HG03378 (cell line): ENCODE measurements around the gene CBLIF.
A peak's percentile ranks its signal among the peaks of the same experiment; 100 is the strongest.
"Not testable (repeated sequence)": the region's sequence is repeated elsewhere in the genome, so short reads cannot be mapped to it uniquely, and the experiment has no call there.

Experiments
- ATAC-seq: cut with Tn5 transposase; IDR thresholded peaks from one replicate; pipeline ENCODE4 v1.9.1; 2021; ENCODE audit warnings: mild to moderate bottlenecking, moderate library complexity; ENCODE audit not compliant: unreplicated experiment

The CBLIF gene

GRCh38 chr11:59848439-59848838 lies 3.1 kb upstream of the CBLIF start:
- not testable (repeated sequence) for ATAC-seq

GRCh38 chr11:59847626-59848025 lies 2.3 kb upstream of the CBLIF start:
- no peak for ATAC-seq

DNA sequence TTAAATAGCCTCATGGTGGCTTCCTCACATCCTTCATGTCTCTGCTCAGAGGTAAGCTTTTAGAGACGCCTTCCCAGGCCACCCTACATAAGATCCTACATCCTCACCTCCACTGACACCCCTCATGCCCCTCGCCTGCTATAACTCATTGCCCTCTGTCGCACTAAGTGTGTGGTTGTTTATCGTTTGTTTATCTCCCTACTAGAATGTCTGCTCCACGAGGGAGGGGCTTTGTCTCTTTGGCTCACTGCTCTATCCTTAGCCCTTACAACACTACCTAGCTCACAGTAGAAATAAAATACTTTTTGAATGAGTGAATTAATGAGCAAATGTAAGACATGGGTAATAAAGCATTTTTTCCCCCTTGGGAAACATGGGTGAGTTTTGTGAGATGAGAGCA lies 1.3 kb upstream of the CBLIF start:
- no peak for ATAC-seq

DNA sequence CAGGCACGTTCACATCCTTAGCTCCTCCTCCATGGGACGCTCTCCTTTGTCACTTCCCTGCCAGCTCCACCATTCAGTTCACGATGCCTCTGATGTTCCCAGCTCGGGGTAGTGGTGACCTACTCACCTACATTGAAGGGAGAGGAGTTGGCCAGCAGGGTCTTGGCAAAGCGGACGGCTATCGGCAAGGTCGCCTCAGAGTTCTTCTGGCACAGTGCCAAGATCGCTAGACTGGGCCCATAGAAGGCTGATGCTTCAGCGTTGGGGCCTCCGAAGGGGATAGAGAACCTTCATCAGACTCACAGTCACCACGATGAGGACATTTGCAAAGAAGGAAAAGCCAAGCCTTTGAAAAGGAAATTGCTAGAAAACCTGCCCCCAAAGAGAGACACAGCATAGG lies 3.0 kb downstream of the CBLIF start:
- ATAC-seq: no peak

DNA sequence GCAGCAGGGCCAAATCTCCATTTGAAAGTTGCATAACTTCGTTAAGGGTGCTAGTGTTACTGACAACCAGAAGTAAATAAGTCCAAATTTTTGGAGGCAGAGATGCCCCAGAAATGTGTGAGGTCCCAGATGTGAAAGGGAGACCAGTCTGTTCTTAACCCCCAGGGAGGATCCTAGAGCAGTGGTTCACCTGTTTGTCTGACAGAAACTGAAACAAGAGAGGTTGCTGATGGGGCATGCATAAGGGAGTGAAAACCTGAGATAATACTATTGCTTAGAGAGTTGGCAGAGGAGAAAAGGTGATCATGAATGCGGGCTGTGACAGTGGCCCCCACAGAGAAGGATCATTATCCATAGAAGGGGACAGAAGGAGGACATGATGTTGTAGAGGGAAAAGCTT lies 3.8 kb downstream of the CBLIF start:
- ATAC-seq: peak; percentile 80

DNA sequence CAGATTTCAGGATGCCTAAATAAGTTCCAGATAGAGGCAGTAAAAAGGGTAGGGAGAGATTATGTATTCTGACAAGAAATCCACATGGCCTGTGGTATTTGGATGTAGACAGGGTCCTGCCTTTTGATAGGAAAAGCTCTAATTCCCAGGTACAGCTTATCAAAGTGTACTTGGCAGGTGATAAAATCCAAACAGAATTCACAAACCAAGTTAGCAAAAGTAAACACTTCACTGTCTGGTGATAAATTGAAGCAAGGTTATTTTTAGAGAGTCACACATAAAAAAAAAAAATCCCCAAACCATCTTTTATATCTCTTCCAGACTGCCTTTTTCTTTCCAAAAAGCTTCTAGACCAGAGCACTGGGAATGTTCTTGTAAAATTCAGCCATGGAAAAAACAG lies 5.7 kb downstream of the CBLIF start:
- no peak for ATAC-seq

DNA sequence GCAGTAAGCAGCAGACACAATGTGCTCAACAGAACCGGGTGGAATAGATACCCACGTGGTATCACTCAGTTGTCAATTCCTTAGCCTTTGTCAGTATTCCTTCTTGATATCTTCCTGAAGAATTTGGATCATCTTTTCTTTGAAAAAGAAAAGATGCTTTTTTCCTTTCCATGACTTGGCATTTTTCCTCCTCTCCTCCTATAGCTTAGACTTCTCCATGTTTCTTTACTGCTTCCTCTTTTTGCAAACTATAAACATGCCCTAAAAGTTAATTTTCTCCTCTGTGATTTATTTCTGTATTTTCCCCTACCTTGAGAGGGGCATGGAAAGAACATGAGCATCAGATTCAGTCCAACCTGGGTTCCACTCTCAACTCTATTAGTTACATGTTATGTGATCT lies 11.7 kb downstream of the CBLIF start:
- no peak for ATAC-seq

GRCh38 chr11:59829358-59829757 lies 15.9 kb downstream of the CBLIF start:
- no peak for ATAC-seq

- ATAC-seq: peak; percentile 90
Observed at GRCh38 chr11:59822989-59823566, 22.2 kb downstream of the CBLIF start.

- ATAC-seq: no peak
Observed at GRCh38 chr11:59818572-59818971, 26.7 kb downstream of the CBLIF start.

- not testable (repeated sequence) for ATAC-seq
Observed at GRCh38 chr11:59816434-59816833, 28.9 kb downstream of the CBLIF start.

GRCh38 chr11:59815754-59816153 lies 29.5 kb downstream of the CBLIF start:
- ATAC-seq: no peak

- no peak for ATAC-seq
Observed at GRCh38 chr11:59814021-59814420, 31.3 kb downstream of the CBLIF start.

GRCh38 chr11:59813364-59813763 lies 31.9 kb downstream of the CBLIF start:
- no peak for ATAC-seq

DNA sequence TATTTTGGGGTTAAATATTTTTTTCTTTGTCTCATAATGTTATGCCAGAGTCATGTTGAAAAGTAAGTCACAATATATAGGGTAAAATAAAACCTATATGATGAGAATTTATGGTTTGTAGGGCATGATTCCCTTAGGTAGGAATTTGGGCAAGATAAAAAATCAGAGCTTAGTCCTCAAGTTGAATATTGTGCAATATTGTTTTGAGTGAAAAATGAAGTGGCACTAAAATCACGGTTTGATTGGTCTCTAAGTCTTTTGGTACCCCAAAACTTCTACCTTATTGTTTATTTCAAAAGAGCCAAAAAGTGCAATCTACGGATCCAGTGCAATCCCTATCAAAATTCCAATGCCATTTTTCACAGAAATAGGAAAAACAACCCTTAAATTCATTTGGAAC lies 33.1 kb downstream of the CBLIF start:
- no peak for ATAC-seq

GRCh38 chr11:59810911-59811259 lies 34.4 kb downstream of the CBLIF start:
- ATAC-seq: no peak

- peak; percentile 88 for ATAC-seq
Observed at GRCh38 chr11:59810189-59810910, 34.9 kb downstream of the CBLIF start, which contains the start of gene MRPL16. MRPL16 (minus strand) TSS chr11:59810778; CDS start chr11:59810658, 120 bp downstream.

DNA sequence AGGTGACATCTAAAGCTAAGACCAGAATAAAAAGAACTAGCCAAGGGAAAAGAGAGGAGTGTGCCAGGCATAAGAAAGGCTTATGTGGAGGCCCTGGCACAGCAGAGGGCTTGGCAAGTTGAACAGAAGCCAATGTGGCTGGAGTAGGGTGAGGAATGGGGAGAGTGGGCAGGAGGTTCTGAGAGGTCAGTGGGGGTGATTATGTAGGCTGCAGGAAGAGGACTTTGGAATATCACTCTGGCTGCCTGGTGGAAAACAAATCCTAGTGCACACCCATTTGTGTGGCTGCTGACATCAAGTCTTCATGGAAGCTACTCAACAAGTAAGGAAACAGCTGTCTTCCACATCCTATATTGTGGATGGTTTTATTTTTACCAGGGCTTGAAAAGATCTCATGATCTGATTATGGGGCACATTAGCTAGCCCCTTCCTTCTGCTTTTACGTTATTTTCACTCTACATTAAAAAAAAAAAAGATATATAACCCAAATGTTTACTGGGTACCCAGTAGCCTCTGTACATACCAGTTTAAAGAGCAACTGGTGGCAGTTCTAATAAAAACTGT lies 38.2 kb downstream of the CBLIF start:
- no peak for ATAC-seq

DNA sequence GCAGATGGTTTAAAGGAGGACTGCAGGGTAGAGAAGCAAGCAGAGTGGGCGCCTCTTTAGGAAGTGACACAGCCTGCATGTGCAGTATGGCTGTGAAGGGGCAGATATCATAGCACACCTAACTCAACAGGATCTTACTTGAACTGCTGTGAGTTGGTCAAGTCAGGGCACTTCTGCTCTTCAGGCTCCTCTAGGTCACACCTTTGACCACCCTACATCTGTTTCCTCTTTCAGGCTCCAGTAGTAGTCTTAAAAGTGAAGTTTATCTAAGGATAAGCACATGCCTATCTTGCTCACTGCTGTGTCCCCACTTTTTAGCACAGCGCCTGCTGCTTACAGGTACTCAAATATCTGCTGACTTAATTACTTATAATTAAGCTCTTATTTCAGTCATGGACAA lies 41.2 kb downstream of the CBLIF start:
- no peak for ATAC-seq

DNA sequence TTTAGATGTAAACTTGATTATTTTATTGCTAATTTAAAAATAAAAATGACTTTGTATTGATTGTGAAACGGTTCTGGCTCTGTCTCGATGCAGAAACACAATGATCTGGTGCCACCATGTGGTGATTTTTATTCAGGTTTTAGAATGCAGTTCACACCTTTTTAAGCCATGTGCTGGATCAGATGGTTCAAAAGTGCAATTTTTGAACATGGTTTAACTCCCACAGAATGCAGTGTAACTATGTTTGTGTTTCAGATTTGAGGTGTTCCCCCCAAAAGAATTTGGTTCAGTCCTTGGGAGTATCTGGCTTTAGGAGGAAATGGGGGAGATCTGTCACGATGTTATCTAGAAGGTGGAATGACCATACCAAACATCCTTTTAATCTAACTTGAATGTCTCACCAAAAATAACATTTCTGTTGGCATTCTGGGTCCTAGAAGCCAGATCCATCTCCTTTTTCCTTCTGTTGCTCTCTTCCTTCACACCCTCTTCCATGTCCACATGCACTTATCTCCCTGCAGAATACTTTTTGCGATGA lies 42.6 kb downstream of the CBLIF start:
- peak; percentile 61 for ATAC-seq

DNA sequence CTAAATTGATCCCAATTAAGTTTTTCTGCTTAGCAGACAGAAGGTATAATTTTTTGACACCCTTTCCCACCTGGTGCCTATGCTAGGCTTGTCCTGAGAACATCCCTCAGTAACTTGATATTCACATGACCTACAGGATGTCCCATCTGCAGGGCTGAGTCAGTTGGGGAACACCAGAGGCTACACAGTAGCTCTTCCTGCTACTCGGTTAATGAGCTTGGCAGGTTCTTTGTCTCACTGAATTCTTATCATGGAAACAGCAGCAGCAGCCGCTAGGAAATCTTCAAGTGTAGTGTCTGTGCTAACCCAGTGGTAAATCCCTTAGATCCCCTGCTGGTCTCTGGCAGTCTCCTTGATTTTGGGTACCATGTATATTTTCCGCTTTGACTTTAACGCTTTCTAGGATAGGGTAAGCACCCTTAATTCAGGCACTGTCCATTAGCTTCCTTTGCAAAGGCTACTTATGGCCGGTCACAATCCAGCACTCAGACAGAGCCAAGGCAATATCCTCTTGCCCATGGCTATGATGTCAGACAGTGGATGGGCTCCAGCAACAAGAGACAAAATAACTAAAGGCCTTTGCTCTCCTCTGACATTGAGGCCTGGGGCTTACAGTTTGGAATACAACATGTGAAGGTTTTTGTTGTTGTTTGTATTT lies 43.2 kb downstream of the CBLIF start:
- ATAC-seq: no peak
